NCI-H82 treated with DMSO at 0.1 percent for 48 hours (cell line): ENCODE results near the gene SMU1.
"Not testable (repeated sequence)": the region's sequence is repeated elsewhere in the genome, so short reads cannot be mapped to it uniquely, and the experiment has no call there.

Source experiments
- DNase-seq: peaks from one replicate; lab custom pipeline; 2025; ENCODE audit not compliant: unreplicated experiment; lab: John Stamatoyannopoulos, UW

The SMU1 gene

GRCh38 chr9:33105959-33106358 is 29.5 kb upstream of the SMU1 start:
- DNase-seq: no peak

- no peak for DNase-seq
Measured at GRCh38 chr9:33105504-33105903, 29.0 kb upstream of the SMU1 start.

DNA sequence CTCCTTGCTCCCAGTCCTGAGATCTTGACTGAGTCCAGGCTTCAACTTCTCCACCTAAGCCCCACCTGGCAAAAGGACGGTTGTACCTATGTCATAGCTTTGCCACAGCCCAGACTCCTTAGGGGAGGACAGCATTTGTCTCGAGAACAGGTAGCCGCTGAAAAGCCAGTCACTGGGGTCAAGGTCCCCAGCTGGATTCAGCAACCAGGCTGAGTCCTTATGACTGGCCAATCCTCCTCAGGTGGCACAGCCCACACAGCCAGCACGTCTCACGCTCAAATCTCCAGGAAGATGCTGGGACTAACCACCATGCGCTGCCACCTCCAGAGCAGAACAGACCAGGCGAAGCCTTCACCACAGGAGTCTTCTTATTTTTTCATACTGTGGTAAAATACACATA is 27.9 kb upstream of the SMU1 start:
- DNase-seq: no peak

DNA sequence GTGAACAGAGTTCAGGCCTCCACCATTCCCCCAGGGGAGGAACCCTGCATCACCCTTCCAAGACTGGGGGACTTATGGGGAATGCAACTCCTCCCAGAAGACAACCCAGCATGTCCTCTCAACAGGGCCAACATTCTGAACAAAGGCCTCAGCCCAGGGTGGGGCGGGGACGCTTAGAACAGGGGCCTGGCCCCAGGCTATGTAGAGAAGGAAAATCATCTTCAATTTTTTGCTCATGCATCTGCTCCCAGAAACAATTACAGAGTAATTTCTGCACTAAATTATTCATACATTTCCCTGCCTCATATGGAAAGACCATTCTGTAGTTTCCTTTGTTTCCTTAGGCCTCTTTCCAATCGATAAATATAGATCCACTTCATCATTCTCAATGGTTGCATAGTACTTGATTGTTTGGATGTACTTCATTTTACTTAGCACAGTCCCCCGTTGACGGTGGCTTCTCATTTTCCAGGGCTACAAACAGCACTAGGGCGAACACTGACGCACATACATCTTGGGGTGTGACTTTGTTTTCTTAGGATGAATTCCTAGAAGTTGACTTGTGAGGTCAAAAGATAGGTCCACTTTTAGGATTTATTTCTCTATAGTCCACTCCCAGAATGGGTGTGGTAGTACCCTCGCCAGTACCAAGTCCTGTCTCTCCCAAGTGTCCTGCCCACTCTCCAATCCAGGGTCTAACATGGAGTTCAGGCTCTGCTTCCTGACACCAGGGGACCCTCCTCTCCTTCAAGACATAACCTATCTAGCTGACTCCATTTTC is 27.2 kb upstream of the SMU1 start:
- no peak for DNase-seq

DNA sequence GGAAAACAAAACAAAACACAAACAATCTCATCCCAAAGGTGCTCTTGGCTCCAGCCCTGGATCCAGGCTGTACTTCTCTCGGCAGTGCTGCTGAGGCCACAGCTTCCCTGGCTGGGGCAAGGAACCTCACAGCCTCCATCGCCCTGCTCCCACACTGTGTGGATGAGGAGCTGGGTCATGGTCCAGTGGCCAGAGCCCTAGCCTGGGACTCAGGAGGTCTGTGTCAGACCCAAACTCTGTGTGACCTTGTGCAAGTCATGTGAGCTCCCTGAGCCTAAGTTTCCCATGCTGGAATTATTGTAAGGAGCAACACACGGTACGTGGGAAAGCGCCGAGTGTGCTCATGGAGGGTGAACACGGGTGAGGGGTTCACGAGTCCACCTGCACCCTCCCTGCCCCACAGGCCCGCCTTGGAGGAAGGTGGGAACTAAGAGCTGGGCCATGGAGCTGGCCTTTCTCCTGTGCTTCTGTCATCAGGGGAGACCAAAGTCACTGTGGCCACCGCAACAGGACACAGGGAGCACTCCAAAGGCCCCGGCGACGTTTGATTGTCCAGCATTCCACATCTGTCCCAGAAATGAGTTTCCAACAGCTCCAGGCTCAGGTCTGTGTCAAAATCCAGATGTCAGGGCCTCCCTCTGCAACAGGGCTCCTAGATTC is 26.2 kb upstream of the SMU1 start:
- DNase-seq: no peak

- DNase-seq: no peak
Measured at GRCh38 chr9:33101104-33101951, 24.9 kb upstream of the SMU1 start.

- DNase-seq: no peak
Measured at GRCh38 chr9:33099754-33100153, 23.3 kb upstream of the SMU1 start.

GRCh38 chr9:33097192-33097591 is 20.7 kb upstream of the SMU1 start:
- no peak for DNase-seq

GRCh38 chr9:33092634-33093033 is 16.2 kb upstream of the SMU1 start:
- no peak for DNase-seq

DNA sequence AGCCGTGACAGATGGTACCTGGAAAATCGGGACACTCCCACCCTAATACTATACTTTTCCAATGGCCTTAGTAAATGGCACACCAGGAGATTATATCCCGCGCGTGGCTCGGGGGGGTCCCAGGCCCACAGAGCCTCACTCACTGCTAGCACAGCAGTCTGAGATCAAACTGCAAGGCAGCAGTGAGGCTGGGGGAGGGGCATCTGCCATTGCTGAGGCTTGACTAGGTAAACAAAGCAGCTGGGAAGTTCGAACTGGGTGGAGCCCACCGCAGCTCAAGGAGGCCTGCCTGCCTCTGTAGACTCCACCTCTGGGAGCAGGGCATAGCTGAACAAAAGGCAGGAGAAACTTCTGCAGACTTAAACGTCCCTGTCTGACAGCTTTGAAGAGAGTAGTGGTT is 9.2 kb upstream of the SMU1 start:
- DNase-seq: not testable (repeated sequence)

DNA sequence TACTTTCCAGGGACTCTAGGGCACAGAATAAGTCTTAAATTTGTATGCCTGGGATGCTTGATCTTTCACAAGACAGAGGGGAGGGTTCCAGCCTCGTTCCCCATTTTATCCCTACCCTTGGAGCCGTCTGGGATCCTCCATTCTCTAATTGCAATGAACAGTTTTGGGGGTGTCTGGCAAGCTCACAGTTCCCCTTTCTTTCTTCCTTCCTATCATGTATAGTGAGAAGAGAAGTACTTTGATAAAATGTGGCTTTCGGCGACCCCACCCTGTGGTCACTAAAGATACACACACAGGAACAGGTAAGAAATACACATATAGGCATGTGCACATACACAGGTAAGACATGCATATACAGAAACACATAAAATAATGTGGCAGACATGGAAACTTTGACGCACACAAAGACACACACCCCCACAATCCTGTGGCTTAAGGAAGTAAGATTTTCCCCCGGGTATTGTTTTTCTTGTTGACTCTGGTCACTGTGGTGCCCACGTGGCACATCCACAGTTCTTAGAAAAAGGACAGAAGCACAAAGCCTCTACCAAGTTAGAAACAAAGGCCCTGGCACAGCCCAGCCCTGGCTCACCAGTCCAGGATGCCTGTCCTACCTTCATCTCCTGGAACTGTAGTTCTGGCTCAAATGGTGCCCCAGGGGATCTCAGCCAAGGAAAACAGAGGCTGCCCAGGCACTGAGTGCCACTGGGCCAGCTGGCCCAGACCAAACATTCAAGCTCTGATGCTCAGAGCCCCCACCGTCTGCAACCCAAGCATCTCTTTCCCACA is 6.3 kb upstream of the SMU1 start:
- no peak for DNase-seq

GRCh38 chr9:33082128-33082527 is 5.7 kb upstream of the SMU1 start:
- no peak for DNase-seq

DNA sequence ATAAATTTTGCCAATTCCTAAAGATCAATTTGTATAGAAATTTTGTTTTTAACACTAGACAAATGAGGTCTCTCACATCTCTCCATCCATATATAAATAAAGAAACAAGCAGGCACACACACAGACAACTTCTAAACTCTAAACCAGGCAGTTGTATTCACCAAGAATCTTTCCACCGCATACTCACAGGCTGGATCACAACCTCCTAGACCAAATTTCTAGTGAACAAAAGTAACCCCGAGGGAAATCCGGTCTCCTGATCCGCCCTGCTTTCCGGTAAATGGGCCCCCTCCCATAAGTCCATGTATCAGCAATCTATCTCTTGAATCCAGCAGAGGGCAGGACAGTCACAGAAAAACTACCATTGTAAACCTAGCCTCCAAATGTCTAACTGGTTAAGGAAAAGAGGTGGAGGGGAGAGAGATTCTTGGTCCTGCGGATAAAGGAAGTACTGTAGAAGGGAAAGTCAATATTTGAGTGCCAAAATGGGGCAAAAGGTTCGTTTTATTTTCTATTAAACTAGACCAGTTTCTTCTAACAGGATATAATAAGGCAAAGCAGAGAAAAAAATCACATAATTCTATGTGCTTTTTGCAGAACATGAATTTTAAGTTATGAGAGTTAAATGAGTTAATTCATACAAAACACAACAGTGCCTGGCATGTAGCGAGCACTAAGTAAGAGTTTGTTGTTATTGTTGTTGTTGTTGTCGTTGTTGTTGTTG is 4.8 kb upstream of the SMU1 start:
- DNase-seq: peak; percentile 60

DNA sequence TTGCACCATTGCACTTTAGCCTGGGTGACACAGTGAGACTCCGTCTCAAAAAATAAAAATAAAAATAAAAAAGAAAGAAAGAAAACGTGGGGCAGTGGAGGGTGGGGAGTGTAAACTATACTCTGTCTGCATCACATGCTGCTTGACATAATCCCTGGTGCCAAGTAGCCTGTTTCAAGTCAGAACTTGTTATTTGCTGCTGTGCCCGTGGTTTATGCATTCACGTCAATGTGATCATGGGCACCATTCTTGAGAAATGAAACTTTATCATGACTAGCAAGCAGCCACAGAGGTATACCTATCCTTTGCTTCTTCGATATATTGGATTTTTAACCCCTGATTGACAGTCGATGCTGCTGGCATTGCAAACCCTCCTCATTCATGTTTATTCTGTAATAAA is 4.1 kb upstream of the SMU1 start:
- DNase-seq: no peak

DNA sequence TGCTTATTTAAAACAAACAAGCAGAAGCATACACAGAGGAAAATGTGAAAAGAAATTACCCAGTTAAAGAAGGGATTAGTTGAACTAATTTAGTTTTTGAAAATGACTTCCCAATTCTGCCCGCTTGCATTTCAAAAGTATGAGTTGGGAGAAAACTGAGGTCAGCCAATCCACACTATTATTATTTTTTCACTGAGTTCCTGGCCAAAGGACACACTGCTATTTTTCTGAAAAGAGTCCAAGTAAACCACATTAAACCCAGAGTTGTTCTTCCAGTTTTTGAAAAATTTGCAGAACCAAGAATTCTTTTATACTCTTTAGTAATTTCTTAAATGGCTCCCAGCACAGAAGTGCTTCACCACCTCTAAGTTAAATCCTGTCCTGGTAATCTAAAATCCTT is 7.5 kb downstream of the SMU1 start:
- DNase-seq: no peak

DNA sequence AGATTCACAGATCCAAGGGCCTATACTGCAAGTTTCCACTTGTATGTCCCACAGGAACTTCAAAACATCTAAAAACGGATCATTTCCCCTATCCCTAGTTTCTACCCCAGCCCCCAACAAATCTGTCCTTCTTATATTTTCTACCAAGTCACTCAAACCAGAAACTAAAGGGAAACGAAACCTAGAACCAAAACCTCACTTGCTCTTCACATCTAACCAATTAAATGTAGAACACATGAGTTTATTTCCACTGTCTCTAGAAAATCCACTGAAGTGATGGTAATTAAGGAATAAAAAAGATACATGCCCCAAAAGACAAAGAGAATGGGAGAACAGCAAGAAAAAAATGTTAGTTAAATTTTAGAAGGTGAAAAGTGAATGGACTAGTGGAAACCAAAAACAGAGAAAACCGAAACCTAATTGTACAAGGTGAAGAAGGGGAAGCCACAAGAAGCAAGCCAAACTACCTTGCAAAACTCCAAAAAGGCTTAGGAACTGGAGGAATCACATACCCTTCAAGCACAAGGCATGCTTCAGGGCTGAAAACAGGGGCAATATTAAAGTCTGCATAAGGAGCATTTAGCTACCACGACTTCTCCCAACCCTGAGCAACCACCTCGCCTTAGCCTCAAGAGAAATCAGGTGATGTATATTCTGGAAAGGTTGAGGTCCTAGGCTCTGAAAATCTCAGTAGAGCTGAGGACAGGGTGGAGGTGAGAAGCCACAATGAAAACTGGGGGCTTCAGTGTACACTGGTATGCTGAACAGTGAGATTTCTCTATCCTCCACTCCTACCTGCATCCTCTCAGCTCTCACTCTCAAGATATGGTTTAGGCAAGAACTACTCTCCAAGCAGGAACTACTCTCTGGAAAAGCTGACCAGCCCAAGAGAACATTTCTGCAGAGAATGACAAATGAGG is 11.1 kb downstream of the SMU1 start:
- DNase-seq: no peak

DNA sequence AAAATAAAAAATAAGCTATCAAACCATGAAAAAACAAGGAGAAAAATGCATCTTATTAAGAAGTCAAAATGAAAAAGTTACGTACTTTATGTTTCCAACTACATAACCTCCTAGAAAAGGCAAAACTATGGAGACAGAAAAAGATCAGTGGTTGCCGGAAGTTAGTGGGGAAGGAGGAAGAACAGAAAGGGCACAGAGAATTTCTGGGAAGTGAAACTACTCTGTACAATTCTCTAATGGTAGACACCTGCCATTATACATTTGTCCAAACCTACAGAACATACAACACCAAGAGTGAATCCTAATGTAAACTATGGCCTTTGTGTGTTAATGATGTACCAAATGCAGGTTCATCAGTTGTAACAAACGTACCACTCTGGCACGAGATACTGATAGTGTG is 25.3 kb downstream of the SMU1 start:
- DNase-seq: no peak

GRCh38 chr9:33049680-33050361 is 26.7 kb downstream of the SMU1 start:
- DNase-seq: no peak

DNA sequence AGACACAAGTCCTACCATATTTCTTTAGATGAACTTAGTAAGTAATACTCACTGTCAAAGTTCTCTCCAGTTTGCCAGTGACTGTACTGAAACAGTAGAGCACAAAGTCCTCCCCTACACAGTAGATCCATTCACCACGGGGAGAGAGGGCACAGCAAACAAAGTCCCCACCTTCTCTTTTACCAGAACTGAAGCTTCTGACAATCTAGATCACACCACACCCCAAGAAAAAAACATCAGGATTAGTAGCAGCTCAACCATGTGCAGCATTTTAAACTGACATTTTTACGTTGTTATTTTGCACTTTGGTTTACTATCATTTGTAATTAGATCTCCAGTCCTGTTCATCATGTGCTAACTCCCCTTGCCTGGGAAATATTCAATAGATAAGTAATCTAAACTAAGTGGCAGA is 28.4 kb downstream of the SMU1 start:
- no peak for DNase-seq
